HEK293 (cell line): ENCODE results near the gene RNF126.
A peak's percentile ranks its signal among the peaks of the same experiment; 100 is the strongest.

Experiments used
- CTCF ChIA-PET: fragments of 350-600 bp; formaldehyde crosslinking; extraction: SDS; loops from one replicate; lab custom pipeline; 2021; ENCODE audit warnings: antibody characterized with exemption; lab: Yijun Ruan, JAX
- POLR2A ChIA-PET: fragments of 300-600 bp; formaldehyde crosslinking; extraction: SDS; loops from one replicate; lab custom pipeline; 2020; ENCODE audit warnings: antibody characterized with exemption, inconsistent platforms; lab: Yijun Ruan, JAX
- H3K27ac ChIP-seq: fragments of 200-500 bp; sonication (Bioruptor generic); 2 replicates; pipeline ENCODE4 v1.5.1; 2014; ENCODE audit warnings: low read depth, low read length, control low read depth, inconsistent platforms; ENCODE audit errors: extremely low read depth
- H3K36me3 ChIP-seq, 2 experiments: fragments of 200-500 bp in 1 of 2; sonication (Bioruptor generic) in 1 of 2; 1 replicate in 1 of 2; 2 replicates in 1 of 2; pipeline ENCODE4 v1.5.1; 2014 to 2017; ENCODE audit warnings: inconsistent platforms in 2 of 2, low read length in 2 of 2; ENCODE audit not compliant: control insufficient read depth in 2 of 2, insufficient read depth in 1 of 2
- H3K4me1 ChIP-seq: fragments of 200-500 bp; sonication (Bioruptor generic); 2 replicates; pipeline ENCODE4 v1.5.1; 2014; ENCODE audit warnings: mild to moderate bottlenecking, low read length, inconsistent platforms; ENCODE audit not compliant: control insufficient read depth, insufficient read depth
- H3K4me3 ChIP-seq: 2 replicates; pipeline ENCODE4 v1.5.1; 2011; ENCODE audit warnings: low read depth, mild to moderate bottlenecking, control low read depth, low read length, moderate library complexity
- H3K9me3 ChIP-seq: fragments of 200-500 bp; sonication (Bioruptor generic); 2 replicates; pipeline ENCODE4 v1.5.1; 2014; ENCODE audit warnings: low read depth, low read length, inconsistent platforms; ENCODE audit not compliant: control insufficient read depth, insufficient read depth
- FEZF1 ChIP-seq: fragments of 450-650 bp; formaldehyde crosslinking; IDR thresholded peaks from 2 replicates; pipeline ENCODE4 v1.5.1; 2016; ENCODE audit warnings: missing biosample characterization, missing genetic modification characterization
- GLIS1 ChIP-seq: fragments of 450-650 bp; formaldehyde crosslinking; IDR thresholded peaks from 2 replicates; pipeline ENCODE4 v1.5.1; 2016; ENCODE audit warnings: missing biosample characterization, missing genetic modification characterization
- KLF1 ChIP-seq: fragments of 450-650 bp; formaldehyde crosslinking; IDR thresholded peaks from 2 replicates; pipeline ENCODE4 v1.5.1; 2016; ENCODE audit warnings: missing biosample characterization, missing genetic modification characterization
- KLF10 ChIP-seq: fragments of 450-650 bp; IDR thresholded peaks from 2 replicates; pipeline ENCODE4 v1.5.1; 2018; ENCODE audit warnings: missing biosample characterization, mild to moderate bottlenecking, missing genetic modification characterization
- SP2 ChIP-seq: fragments of 450-650 bp; formaldehyde crosslinking; IDR thresholded peaks from 2 replicates; pipeline ENCODE4 v1.5.1; 2016; ENCODE audit warnings: missing biosample characterization, missing genetic modification characterization
- ZBTB21 ChIP-seq: fragments of 450-650 bp; formaldehyde crosslinking; IDR thresholded peaks from 2 replicates; pipeline ENCODE4 v1.5.1; 2017; ENCODE audit warnings: missing biosample characterization, missing genetic modification characterization
- ZFP37 ChIP-seq: fragments of 450-650 bp; formaldehyde crosslinking; IDR thresholded peaks from 2 replicates; pipeline ENCODE4 v1.5.1; 2016; ENCODE audit warnings: missing biosample characterization, missing genetic modification characterization
- ZNF37A ChIP-seq: fragments of 450-650 bp; IDR thresholded peaks from 2 replicates; pipeline ENCODE4 v1.5.1; 2018; ENCODE audit warnings: missing biosample characterization, missing genetic modification characterization
- ZNF391 ChIP-seq: fragments of 450-650 bp; formaldehyde crosslinking; IDR thresholded peaks from 2 replicates; pipeline ENCODE4 v1.5.1; 2016; ENCODE audit warnings: low read depth, missing biosample characterization, missing genetic modification characterization, borderline replicate concordance
- ZNF555 ChIP-seq: fragments of 450-650 bp; formaldehyde crosslinking; conservative IDR thresholded peaks from 2 replicates; pipeline ENCODE4 v1.5.1; 2017; ENCODE audit warnings: missing biosample characterization, mild to moderate bottlenecking, missing genetic modification characterization, inconsistent platforms
- ZNF837 ChIP-seq: fragments of 450-650 bp; formaldehyde crosslinking; IDR thresholded peaks from 2 replicates; pipeline ENCODE4 v1.5.1; 2016; ENCODE audit warnings: missing biosample characterization, missing genetic modification characterization
- TF ChIP-seq, protein P1 (sequence below): fragments of 450-650 bp; formaldehyde crosslinking; IDR thresholded peaks from 2 replicates; pipeline ENCODE4 v1.5.1; 2017; ENCODE audit warnings: missing biosample characterization, missing genetic modification characterization
- TF ChIP-seq, protein P2 (sequence below): fragments of 450-650 bp; formaldehyde crosslinking; IDR thresholded peaks from 2 replicates; pipeline ENCODE4 v1.5.1; 2017; ENCODE audit warnings: missing biosample characterization, missing genetic modification characterization
- TF ChIP-seq, protein P3 (sequence below): fragments of 450-650 bp; formaldehyde crosslinking; optimal IDR thresholded peaks from 2 replicates; pipeline ENCODE3; 2016; ENCODE audit warnings: missing biosample characterization, mild to moderate bottlenecking, missing genetic modification characterization
- TF ChIP-seq, protein P4 (sequence below): fragments of 450-650 bp; formaldehyde crosslinking; IDR thresholded peaks from 2 replicates; pipeline ENCODE4 v1.5.1; 2017; ENCODE audit warnings: missing biosample characterization, missing genetic modification characterization

The RNF126 gene

DNA sequence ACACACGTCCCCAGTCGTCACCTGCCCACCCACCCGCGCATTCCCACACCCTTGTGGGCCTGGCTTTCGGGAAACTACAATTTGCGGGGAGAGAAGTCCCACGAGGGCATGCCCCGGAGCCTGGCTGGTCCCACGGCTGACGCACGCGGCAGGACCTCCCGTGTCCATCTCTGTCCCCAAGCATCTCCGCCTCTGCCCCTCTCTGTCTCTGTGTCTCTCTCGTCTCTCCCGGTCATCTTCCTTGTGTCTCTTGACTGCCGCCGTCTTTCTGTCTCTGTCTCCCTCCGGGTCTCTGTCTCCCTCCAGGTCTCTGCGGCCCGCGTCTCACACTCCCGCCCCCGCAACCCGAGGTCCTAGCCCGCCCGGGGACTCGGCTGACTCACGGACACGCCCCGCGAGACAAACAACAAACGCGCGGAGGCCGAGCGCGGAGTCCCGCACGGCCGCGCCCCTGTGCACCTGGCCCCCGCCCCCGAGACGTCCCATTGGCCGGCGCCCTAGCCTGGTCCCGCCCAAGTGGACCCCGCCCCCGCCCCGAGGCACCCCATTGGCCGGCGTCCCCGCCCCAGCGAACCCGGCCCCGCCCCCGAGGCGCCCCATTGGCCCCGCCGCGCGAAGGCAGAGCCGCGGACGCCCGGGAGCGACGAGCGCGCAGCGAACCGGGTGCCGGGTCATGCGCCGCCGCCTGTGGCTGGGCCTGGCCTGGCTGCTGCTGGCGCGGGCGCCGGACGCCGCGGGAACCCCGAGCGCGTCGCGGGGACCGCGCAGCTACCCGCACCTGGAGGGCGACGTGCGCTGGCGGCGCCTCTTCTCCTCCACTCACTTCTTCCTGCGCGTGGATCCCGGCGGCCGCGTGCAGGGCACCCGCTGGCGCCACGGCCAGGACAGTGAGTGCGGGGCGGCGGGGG is 23.5 kb downstream of the RNF126 start, which contains the start of gene FGF22 (continued):
- TF ChIP-seq, protein P1, sequence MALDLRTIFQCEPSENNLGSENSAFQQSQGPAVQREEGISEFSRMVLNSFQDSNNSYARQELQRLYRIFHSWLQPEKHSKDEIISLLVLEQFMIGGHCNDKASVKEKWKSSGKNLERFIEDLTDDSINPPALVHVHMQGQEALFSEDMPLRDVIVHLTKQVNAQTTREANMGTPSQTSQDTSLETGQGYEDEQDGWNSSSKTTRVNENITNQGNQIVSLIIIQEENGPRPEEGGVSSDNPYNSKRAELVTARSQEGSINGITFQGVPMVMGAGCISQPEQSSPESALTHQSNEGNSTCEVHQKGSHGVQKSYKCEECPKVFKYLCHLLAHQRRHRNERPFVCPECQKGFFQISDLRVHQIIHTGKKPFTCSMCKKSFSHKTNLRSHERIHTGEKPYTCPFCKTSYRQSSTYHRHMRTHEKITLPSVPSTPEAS (tag by site-specific recombination), result no peak
- TF ChIP-seq SP2 (tag by site-specific recombination), result peak; percentile 63
- TF ChIP-seq GLIS1 (tag by site-specific recombination), result 0 out of 2 replicates have a peak, but pooled peaks have one; percentile 16
- TF ChIP-seq, protein P2, sequence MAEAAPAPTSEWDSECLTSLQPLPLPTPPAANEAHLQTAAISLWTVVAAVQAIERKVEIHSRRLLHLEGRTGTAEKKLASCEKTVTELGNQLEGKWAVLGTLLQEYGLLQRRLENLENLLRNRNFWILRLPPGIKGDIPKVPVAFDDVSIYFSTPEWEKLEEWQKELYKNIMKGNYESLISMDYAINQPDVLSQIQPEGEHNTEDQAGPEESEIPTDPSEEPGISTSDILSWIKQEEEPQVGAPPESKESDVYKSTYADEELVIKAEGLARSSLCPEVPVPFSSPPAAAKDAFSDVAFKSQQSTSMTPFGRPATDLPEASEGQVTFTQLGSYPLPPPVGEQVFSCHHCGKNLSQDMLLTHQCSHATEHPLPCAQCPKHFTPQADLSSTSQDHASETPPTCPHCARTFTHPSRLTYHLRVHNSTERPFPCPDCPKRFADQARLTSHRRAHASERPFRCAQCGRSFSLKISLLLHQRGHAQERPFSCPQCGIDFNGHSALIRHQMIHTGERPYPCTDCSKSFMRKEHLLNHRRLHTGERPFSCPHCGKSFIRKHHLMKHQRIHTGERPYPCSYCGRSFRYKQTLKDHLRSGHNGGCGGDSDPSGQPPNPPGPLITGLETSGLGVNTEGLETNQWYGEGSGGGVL (tag by site-specific recombination), result 0 out of 2 replicates have a peak, but pooled peaks have one; percentile 23
- TF ChIP-seq ZNF837 (tag by site-specific recombination), result no peak
- peak; percentile 77 for TF ChIP-seq KLF10 (tag by site-specific recombination)
- TF ChIP-seq ZFP37 (tag by site-specific recombination), result no peak
- peak; percentile 77 for TF ChIP-seq KLF1 (tag by site-specific recombination)
- no peak for TF ChIP-seq ZBTB21 (tag by site-specific recombination)
- no peak for TF ChIP-seq ZNF37A (tag by site-specific recombination)
- TF ChIP-seq, protein P3, sequence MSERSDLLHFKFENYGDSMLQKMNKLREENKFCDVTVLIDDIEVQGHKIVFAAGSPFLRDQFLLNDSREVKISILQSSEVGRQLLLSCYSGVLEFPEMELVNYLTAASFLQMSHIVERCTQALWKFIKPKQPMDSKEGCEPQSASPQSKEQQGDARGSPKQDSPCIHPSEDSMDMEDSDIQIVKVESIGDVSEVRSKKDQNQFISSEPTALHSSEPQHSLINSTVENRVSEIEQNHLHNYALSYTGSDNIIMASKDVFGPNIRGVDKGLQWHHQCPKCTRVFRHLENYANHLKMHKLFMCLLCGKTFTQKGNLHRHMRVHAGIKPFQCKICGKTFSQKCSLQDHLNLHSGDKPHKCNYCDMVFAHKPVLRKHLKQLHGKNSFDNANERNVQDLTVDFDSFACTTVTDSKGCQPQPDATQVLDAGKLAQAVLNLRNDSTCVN (tag by site-specific recombination), result peak; percentile 82

DNA sequence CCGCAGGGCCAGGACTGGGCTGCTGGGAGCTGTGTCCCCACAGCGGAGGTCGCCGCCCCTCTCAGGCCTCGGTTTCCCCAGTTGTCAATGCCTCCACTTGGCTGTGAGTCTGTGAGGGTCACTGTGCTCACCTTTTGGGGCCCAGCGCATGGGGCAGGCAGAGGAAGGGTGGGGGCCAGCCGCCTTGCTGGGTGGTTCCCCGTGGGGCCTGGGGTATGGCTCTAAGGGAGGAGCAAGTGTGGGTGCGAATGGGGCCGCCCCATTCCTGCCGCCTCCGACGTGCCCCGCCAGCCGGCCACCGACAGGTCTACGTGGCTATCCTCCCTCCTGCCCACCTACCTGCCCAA is 24.1 kb downstream of the RNF126 start:
- no peak overlapping the region for H3K27ac ChIP-seq

More for the DNA sequence above, 24.1 kb downstream of the RNF126 start:
- ChIA-PET POLR2A (no interaction called here), CTCF (no interaction called here)
- TF ChIP-seq ZNF555 (tag by site-specific recombination) (no peak), ZNF391 (tag by site-specific recombination) (no peak), FEZF1 (tag by site-specific recombination) (no peak)
- TF ChIP-seq, protein P4, sequence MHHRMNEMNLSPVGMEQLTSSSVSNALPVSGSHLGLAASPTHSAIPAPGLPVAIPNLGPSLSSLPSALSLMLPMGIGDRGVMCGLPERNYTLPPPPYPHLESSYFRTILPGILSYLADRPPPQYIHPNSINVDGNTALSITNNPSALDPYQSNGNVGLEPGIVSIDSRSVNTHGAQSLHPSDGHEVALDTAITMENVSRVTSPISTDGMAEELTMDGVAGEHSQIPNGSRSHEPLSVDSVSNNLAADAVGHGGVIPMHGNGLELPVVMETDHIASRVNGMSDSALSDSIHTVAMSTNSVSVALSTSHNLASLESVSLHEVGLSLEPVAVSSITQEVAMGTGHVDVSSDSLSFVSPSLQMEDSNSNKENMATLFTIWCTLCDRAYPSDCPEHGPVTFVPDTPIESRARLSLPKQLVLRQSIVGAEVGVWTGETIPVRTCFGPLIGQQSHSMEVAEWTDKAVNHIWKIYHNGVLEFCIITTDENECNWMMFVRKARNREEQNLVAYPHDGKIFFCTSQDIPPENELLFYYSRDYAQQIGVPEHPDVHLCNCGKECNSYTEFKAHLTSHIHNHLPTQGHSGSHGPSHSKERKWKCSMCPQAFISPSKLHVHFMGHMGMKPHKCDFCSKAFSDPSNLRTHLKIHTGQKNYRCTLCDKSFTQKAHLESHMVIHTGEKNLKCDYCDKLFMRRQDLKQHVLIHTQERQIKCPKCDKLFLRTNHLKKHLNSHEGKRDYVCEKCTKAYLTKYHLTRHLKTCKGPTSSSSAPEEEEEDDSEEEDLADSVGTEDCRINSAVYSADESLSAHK (tag by site-specific recombination), result no peak
- Histone ChIP-seq H3K36me3 (no peaks in the 10 kb centered on the region), H3K4me3 (no peak overlapping the region; the same call in 1 of the 2 replicates), H3K9me3 (no peaks in the 10 kb centered on the region), H3K4me1 (peaks cover 3% of the 10 kb centered on the region; the same call in 1 of the 2 replicates)
